Measurements from ENCODE around the gene TMEM178A.

DNA sequence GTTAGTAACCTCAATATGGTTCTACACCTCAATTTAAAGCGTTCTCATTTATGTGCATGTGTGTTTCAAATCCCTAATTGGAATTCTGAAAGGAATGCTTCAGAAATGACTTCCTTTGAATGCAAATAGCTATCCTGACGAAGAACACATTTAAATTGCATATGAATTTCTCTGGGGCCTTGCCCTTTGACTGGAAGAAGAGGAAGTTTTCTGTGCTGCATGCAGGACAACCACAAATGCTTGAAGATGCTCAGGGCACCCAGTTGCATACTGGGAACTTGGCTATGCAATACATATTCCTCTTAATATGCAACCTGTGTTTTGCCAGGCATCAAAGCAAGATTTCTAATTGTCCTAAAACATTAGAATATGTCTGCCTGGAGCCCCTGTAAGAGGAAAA, 55.3 kb downstream of the TMEM178A start:
- TF ChIP-seq EP300 (IDR thresholded peaks at IDR 0.05; ENCODE audit: low read depth) (no peak), POLR2A (IDR thresholded peaks at IDR 0.05) (no peak)
- TF ChIP-seq, protein P1, sequence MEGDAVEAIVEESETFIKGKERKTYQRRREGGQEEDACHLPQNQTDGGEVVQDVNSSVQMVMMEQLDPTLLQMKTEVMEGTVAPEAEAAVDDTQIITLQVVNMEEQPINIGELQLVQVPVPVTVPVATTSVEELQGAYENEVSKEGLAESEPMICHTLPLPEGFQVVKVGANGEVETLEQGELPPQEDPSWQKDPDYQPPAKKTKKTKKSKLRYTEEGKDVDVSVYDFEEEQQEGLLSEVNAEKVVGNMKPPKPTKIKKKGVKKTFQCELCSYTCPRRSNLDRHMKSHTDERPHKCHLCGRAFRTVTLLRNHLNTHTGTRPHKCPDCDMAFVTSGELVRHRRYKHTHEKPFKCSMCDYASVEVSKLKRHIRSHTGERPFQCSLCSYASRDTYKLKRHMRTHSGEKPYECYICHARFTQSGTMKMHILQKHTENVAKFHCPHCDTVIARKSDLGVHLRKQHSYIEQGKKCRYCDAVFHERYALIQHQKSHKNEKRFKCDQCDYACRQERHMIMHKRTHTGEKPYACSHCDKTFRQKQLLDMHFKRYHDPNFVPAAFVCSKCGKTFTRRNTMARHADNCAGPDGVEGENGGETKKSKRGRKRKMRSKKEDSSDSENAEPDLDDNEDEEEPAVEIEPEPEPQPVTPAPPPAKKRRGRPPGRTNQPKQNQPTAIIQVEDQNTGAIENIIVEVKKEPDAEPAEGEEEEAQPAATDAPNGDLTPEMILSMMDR (IDR thresholded peaks at IDR 0.05) = no peak

Measured in transverse colon (tissue), 3 donors.